Right lobe of liver (tissue), 6 donors: Measurements from ENCODE around the gene SET. TPM values are rescaled to one million over a fixed set of nuclear protein-coding genes. Genes with fewer than 3 reads are reported as not detected.

Experiments
- ATAC-seq, 4 donors: fragments of 200-7000 bp; cut with Tn5 transposase; one replicate each; pipeline ENCODE4 v1.9.1; 2020; ENCODE audit warnings: mild to moderate bottlenecking in 4 of 4, moderate library complexity in 4 of 4
- DNase-seq, 3 donors: peaks; one replicate each; pipeline ENCODE4 v3.0.0-alpha.2; 2020
- H3K27ac ChIP-seq, 3 donors: fragments of 200-600 bp; one replicate each; pipeline ENCODE4 v1.8.0; 2022
- H3K27me3 ChIP-seq, 2 donors: fragments of 200-600 bp; one replicate each; pipeline ENCODE4 v1.8.0; 2022
- H3K36me3 ChIP-seq, 4 donors: fragments of 200-600 bp; sonication (generic) in 1 of 4; one replicate each; pipeline versions ENCODE4 v1.5.1 to v1.8.0; 2017 to 2022; ENCODE audit warnings: control low read depth in 1 of 4
- H3K4me1 ChIP-seq, 4 donors: fragments of 200-600 bp; sonication (generic) in 1 of 4; one replicate each; pipeline versions ENCODE4 v1.5.1 to v1.8.0; 2017 to 2022; ENCODE audit warnings: control low read depth in 1 of 4
- H3K4me3 ChIP-seq, 3 donors: fragments of 200-600 bp; one replicate each; pipeline ENCODE4 v1.8.0; 2022
- H3K9me3 ChIP-seq, 4 donors: fragments of 200-600 bp; sonication (generic) in 1 of 4; one replicate each; pipeline versions ENCODE4 v1.5.1 to v1.8.0; 2017 to 2022; ENCODE audit warnings: control low read depth in 1 of 4
- POLR2A ChIP-seq: fragments of 450-650 bp; IDR thresholded peaks from one replicate; pipeline ENCODE4 v1.6.1; 2017; ENCODE audit warnings: antibody characterized with exemption, mild to moderate bottlenecking
- WGBS: methylation state at CpG from one replicate; pipeline ENCODE4 v1.1.6; 2018; ENCODE audit warnings: low coverage, low lambda C conversion rate; ENCODE audit not compliant: insufficient coverage; ENCODE audit errors: missing lambda C conversion rate; 5-methylcytosine and 5-hydroxymethylcytosine counted together
- intact Hi-C, 2 donors: fragments of 100-400 bp; cut with DNase I; formaldehyde crosslinking; loops; one replicate each; pipeline versions ENCODE4 v1.11.2 to v1.14.1; 2022
- long read RNA-seq: library from polyadenylated mRNA; unstranded; transcript quantifications from one replicate; pipeline ENCODE4 v2.0.0, GENCODE V29; 2019
- total RNA-seq, 6 experiments: library from RNA; depleted of rRNA in 2 of 6; stranded (reverse); fragments of >200 nt in 2 of 6; fragmentation: NEBNext Ultra II Directional in 3 of 6; extraction: Animal tissue kit (Norgen Biotek cat#: 25700) in 3 of 6; gene quantifications; one replicate each; pipeline versions ENCODE4 v1.1.0 to v1.2.4, GENCODE V29; 2016 to 2023
- TF ChIP-seq, protein P1 (sequence below), 4 donors: fragments of 200-600 bp in 3 of 4; fragments of 450-650 bp in 1 of 4; IDR thresholded peaks; one replicate each; pipeline versions ENCODE4 v1.5.1 to v1.8.0; 2016 to 2022; ENCODE audit warnings: antibody characterized with exemption in 4 of 4, mild to moderate bottlenecking in 2 of 4
- donor health status: DM: no; HTN: yes; CAD: no.
- donor health status: DM: no; HTN: no; CAD: no.
- donor health status: DM: no; HTN: no; CAD: no.
- donor health status: DM: no; HTN: yes; CAD: no.
- donor health status: DM: no; HTN: yes; CAD: no.

The SET gene, protein sequence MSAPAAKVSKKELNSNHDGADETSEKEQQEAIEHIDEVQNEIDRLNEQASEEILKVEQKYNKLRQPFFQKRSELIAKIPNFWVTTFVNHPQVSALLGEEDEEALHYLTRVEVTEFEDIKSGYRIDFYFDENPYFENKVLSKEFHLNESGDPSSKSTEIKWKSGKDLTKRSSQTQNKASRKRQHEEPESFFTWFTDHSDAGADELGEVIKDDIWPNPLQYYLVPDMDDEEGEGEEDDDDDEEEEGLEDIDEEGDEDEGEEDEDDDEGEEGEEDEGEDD
- 100 to 1,000 TPM in 2 of 6 experiments, 10 to 100 TPM in 4; 57.4 to 110 (median 82.6) TPM for total RNA-seq
- long read RNA-seq, partial matches to known transcripts: 16 of 19 reads
- long read RNA-seq, other reads (novel, unspliced or antisense): 1 of 19 reads

DNA sequence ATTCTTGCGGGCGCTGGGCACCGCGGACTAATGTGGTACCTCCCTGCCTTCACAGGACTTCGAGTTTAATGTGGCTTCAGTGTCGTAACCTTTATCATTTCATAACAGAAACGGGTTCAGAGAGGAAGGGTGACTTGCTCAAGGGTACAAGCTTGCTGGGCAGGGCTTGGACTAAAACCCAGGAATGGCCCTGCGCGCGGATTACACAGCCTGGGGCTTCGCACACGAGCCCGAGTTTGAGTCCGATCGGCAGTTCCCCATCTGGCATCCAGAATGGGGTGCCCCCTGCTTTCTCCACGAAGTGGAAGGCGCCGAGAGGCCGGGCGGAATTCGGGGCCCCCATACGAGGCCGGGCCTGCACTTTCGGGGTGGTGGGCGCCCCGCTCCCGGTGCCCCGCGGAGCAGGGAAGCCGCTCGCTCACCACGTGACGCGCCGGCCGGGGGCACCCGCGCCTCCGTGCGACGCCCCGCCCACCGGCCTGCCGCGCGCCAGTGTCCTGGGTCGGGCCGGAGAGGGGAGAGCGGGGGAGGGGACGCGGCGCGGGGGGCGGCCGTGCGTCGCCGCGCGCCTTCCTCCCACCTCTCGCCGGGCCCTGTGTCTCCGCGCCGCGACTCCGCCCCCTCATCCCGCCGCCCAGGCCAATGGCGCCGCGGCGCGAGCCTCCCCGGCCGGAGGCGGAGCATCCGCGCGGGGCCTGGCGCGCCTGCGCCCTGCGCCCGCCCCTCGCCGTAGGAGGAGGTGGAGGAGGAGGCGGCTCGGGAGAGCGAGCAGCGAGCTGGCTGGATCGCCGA is at the start of gene SET:
Gene SET, plus strand, starts transcription at position 722 of the 792 bp plus-strand sequence. CDS start 361 bp downstream, outside the sequence.
- Histone ChIP-seq H3K4me1 (peaks cover 0 to 31% (median 11%) of the 10 kb centered on the region in 4 donors), H3K36me3 (peaks cover 0 to 24% (median 15%) of the 10 kb centered on the region in 4 donors), H3K9me3 (no peaks in the 10 kb centered on the region), H3K4me3 (peak within 1 kb of the TSS; percentile 62 to 76 (median 64)), H3K27me3 (no peaks in the 10 kb centered on the region), H3K27ac (peak within 1 kb of the TSS; percentile 96 to 98 (median 96))
- DNase-seq: peak; percentile 96 to 97 (median 97)
- TF ChIP-seq POLR2A: peak; percentile 98
- TF ChIP-seq, protein P1, sequence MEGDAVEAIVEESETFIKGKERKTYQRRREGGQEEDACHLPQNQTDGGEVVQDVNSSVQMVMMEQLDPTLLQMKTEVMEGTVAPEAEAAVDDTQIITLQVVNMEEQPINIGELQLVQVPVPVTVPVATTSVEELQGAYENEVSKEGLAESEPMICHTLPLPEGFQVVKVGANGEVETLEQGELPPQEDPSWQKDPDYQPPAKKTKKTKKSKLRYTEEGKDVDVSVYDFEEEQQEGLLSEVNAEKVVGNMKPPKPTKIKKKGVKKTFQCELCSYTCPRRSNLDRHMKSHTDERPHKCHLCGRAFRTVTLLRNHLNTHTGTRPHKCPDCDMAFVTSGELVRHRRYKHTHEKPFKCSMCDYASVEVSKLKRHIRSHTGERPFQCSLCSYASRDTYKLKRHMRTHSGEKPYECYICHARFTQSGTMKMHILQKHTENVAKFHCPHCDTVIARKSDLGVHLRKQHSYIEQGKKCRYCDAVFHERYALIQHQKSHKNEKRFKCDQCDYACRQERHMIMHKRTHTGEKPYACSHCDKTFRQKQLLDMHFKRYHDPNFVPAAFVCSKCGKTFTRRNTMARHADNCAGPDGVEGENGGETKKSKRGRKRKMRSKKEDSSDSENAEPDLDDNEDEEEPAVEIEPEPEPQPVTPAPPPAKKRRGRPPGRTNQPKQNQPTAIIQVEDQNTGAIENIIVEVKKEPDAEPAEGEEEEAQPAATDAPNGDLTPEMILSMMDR (IDR thresholded peaks at IDR 0.05): no peak
- intact Hi-C loops: no loop called here
- peak; percentile 77 to 93 (median 88) for ATAC-seq
- WGBS: 0% methylated on average over 14 of the region's 93 CpGs

DNA sequence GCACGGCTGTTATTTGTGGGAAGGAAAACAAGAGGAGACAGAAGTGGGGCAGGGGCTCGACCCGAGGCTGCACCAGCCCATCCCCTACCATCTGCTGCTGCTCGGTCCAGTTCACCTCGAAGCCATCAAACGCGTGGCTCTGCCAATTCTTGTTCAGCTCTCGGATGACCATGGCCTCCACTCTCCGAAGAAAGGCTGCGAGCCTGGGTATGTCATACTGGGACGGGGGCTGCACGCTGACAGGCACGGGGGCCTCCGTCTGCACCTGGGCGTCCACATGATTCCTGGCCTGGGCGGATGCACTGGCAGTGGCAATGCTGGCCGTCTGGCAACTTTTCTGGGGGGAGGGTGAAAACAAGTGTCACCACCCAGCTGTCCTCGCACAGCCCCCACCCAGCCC is 48.4 kb upstream of the SET start:
- TF ChIP-seq, protein P1 (IDR thresholded peaks at IDR 0.05): no peak
- TF ChIP-seq POLR2A: no peak
- Histone ChIP-seq H3K4me3 (no peak overlapping the region), H3K36me3 (no peaks in the 10 kb centered on the region), H3K9me3 (no peaks in the 10 kb centered on the region), H3K27me3 (no peaks in the 10 kb centered on the region), H3K4me1 (peaks cover 0 to 2% (median 0%) of the 10 kb centered on the region in 4 donors), H3K27ac (no peak overlapping the region)
- no peak for ATAC-seq
- WGBS: 86% methylated on average over 6 of the region's 18 CpGs
- intact Hi-C loops: no loop called here
- DNase-seq: no peak

DNA sequence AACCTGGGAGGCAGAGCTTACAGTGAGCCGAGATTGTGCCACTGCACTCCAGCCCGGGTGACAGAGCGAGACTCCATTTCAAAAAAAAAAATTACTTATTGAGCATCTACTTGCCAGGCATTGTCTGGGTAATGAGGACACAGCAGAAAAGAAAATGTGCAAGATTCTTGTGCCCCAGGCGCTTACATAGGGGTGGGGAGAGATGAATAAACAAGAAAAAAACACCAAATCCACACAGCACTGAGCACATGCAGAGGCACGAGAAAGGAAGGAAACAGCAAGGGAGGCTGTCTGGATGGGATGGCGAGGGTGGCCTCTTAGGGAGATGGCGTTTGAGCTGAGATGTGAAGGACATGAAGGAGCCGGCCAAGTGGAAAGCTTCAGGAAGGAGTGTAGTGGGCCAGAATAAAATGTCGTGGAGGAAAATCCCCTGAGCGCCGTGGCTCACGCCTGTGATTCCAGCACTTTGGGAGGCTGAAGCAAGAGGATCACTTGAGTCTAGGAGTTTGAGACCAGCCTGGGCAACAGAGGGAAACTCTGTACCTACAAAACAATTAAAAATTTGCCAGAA is 46.3 kb upstream of the SET start:
- peak in 1 of 4 donors; percentile 32 for ATAC-seq
- H3K36me3 ChIP-seq: no peaks in the 10 kb centered on the region
- H3K4me3 ChIP-seq: no peak overlapping the region
- no peaks in the 10 kb centered on the region for H3K27me3 ChIP-seq
- 87% methylated on average over 8 of the region's 12 CpGs for WGBS
- H3K27ac ChIP-seq: no peak overlapping the region
- intact Hi-C loops: no loop called here
- no peaks in the 10 kb centered on the region for H3K9me3 ChIP-seq
- no peaks in the 10 kb centered on the region for H3K4me1 ChIP-seq
- TF ChIP-seq, protein P1 (IDR thresholded peaks at IDR 0.05): no peak
- no peak for TF ChIP-seq POLR2A
- no peak for DNase-seq

DNA sequence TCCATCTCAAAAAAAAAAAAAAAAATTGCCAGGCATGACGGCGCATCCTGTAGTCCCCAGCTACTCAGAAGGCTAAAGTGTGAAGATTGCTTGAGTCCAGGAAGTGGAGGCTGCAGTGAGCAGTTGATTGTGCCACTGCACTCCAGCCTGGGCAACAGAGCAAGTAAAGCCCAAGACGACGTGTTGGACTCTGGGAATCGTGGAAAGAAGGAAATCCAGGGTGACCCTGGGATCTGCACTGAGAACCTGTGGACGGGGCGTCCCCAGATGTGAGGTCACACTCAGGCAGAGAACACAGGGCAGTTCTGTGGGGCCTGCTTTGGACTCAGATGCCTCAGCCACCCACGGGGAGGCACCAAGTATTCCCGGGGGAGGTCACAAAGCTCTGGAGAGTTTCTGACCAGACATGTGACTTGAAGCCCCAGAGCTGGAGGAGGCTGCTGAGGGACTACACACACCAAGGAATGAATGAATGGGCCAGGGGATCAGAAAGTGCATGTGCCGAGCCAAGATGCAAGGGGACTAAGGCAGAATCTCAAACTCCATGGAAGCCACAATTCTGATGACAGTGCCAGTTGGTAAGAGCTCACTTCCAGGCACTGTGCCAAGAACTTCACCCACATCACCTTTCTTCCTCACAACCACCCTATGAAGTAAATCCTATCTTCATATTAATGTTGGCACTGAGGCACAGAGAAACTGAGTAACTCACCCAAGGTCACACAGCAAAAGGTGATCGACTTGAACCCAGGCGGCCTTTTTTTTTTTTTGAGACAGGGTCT is 45.3 kb upstream of the SET start:
- WGBS: 62% methylated on average over 6 of the region's 12 CpGs
- no peaks in the 10 kb centered on the region for H3K9me3 ChIP-seq
- H3K27ac ChIP-seq: no peak overlapping the region
- peak in 1 of 4 donors; percentile 12 for ATAC-seq
- TF ChIP-seq POLR2A: no peak
- TF ChIP-seq, protein P1 (IDR thresholded peaks at IDR 0.05): no peak
- no peaks in the 10 kb centered on the region for H3K27me3 ChIP-seq
- no peaks in the 10 kb centered on the region for H3K36me3 ChIP-seq
- intact Hi-C loops: no loop called here
- no peak overlapping the region for H3K4me3 ChIP-seq
- no peak for DNase-seq
- no peaks in the 10 kb centered on the region for H3K4me1 ChIP-seq
